ENCODE results near the gene DSG4.

The DSG4 gene

DNA sequence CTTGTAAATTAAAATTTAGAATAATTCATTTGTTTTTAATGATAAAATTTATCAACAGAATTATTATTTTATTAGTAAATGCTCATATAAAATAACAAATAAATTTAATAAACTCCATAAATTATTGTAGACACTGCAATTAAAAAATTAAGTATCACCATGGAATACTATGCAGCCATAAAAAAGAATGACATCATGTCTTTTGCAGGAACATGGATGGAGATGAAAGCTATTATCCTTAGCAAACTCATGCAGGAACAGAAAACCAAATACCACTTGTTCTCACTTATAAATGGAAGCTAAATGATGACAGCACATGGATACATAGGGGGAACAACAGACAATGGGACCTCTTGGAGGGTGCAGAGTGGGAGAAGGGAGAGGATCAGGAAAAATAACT is 41.3 kb downstream of the DSG4 start (continued):
- TF ChIP-seq, protein P1, sequence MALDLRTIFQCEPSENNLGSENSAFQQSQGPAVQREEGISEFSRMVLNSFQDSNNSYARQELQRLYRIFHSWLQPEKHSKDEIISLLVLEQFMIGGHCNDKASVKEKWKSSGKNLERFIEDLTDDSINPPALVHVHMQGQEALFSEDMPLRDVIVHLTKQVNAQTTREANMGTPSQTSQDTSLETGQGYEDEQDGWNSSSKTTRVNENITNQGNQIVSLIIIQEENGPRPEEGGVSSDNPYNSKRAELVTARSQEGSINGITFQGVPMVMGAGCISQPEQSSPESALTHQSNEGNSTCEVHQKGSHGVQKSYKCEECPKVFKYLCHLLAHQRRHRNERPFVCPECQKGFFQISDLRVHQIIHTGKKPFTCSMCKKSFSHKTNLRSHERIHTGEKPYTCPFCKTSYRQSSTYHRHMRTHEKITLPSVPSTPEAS (tag by site-specific recombination; IDR thresholded peaks at IDR 0.05): no peak
- TF ChIP-seq ZNF155 (tag by site-specific recombination; IDR thresholded peaks at IDR 0.05) (no peak), ZFP3 (tag by site-specific recombination; IDR thresholded peaks at IDR 0.05; ENCODE audit: low read depth) (no peak), ZNF777 (tag by site-specific recombination; IDR thresholded peaks at IDR 0.05; ENCODE audit: borderline replicate concordance) (no peak)
- TF ChIP-seq, protein P2, sequence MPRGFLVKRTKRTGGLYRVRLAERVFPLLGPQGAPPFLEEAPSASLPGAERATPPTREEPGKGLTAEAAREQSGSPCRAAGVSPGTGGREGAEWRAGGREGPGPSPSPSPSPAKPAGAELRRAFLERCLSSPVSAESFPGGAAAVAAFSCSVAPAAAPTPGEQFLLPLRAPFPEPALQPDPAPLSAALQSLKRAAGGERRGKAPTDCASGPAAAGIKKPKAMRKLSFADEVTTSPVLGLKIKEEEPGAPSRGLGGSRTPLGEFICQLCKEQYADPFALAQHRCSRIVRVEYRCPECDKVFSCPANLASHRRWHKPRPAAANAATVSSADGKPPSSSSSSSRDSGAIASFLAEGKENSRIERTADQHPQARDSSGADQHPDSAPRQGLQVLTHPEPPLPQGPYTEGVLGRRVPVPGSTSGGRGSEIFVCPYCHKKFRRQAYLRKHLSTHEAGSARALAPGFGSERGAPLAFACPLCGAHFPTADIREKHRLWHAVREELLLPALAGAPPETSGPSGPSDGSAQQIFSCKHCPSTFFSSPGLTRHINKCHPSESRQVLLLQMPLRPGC (tag by site-specific recombination; IDR thresholded peaks at IDR 0.05): no peak

DNA sequence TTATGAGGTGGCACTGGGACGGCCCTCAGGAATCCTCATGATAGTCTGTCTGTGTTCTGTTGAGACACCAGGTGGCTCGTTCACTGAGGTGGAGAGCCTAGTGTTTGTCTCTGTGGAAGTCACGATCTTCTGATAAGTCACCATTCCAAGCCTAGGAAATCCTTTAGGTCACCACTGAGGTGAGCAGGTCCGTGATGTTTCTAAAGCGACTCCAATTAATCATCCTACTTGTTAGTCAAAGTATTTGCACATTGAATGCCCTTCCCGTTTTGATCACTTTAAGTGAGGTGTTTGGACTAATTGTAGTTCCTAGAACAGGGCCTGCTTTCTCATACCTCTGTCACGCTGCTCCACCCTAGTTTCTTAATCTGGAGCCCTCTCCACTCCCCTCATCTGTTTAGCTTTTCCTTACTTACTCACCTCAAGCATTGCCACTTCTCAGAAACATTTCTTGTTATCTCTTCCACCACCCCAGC is 42.9 kb downstream of the DSG4 start:
- Histone ChIP-seq H3K36me3 (ENCODE audit: control insufficient read depth in 2 of 2, insufficient read depth in 1 of 2, low read length in 2 of 2) (no peaks in the 10 kb centered on the region), H3K4me3 (ENCODE audit: low read depth, low read length) (no peak overlapping the region), H3K4me1 (ENCODE audit: control insufficient read depth, insufficient read depth, low read length) (no peaks in the 10 kb centered on the region), H3K27ac (ENCODE audit: extremely low read depth, low read depth, low read length) (no peak overlapping the region), H3K9me3 (ENCODE audit: control insufficient read depth, insufficient read depth, low read depth, low read length) (no peaks in the 10 kb centered on the region)
- CTCF ChIA-PET: interaction anchor here (0.7 to 1.2 kb wide), 4 partner anchors 10 to 1099 kb away, joined by 3 to 5 read pairs (median 4); no protein-coding TSS in a partner anchor
- POLR2A ChIA-PET: interaction anchor here (0.6 kb wide), 1 partner anchor 38 kb away, joined by 3 read pairs; no protein-coding TSS in a partner anchor
- TF ChIP-seq ZNF792 (tag by site-specific recombination; IDR thresholded peaks at IDR 0.05): no peak
- TF ChIP-seq, protein P3, sequence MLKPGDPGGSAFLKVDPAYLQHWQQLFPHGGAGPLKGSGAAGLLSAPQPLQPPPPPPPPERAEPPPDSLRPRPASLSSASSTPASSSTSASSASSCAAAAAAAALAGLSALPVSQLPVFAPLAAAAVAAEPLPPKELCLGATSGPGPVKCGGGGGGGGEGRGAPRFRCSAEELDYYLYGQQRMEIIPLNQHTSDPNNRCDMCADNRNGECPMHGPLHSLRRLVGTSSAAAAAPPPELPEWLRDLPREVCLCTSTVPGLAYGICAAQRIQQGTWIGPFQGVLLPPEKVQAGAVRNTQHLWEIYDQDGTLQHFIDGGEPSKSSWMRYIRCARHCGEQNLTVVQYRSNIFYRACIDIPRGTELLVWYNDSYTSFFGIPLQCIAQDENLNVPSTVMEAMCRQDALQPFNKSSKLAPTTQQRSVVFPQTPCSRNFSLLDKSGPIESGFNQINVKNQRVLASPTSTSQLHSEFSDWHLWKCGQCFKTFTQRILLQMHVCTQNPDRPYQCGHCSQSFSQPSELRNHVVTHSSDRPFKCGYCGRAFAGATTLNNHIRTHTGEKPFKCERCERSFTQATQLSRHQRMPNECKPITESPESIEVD (tag by site-specific recombination; IDR thresholded peaks at IDR 0.05): no peak
- TF ChIP-seq ZNF138 (tag by site-specific recombination; IDR thresholded peaks at IDR 0.05; ENCODE audit: borderline replicate concordance): no peak
- no peak for TF ChIP-seq ZNF830 (tag by site-specific recombination; IDR thresholded peaks at IDR 0.05; ENCODE audit: low read depth)
- TF ChIP-seq, protein P4, sequence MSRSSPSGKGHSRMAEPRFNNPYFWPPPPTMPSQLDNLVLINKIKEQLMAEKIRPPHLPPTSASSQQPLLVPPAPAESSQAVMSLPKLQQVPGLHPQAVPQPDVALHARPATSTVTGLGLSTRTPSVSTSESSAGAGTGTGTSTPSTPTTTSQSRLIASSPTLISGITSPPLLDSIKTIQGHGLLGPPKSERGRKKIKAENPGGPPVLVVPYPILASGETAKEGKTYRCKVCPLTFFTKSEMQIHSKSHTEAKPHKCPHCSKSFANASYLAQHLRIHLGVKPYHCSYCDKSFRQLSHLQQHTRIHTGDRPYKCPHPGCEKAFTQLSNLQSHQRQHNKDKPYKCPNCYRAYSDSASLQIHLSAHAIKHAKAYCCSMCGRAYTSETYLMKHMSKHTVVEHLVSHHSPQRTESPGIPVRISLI (tag by site-specific recombination; IDR thresholded peaks at IDR 0.05): no peak
- no peak for TF ChIP-seq ZNF19 (tag by site-specific recombination; IDR thresholded peaks at IDR 0.05; ENCODE audit: low read depth)
- no peak for TF ChIP-seq KLF8 (tag by site-specific recombination; IDR thresholded peaks at IDR 0.05)
- TF ChIP-seq, protein P5, sequence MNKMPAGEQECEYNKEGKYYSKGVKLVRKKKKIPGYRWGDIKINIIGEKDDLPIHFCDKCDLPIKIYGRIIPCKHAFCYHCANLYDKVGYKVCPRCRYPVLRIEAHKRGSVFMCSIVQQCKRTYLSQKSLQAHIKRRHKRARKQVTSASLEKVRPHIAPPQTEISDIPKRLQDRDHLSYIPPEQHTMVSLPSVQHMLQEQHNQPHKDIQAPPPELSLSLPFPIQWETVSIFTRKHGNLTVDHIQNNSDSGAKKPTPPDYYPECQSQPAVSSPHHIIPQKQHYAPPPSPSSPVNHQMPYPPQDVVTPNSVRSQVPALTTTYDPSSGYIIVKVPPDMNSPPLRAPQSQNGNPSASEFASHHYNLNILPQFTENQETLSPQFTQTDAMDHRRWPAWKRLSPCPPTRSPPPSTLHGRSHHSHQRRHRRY (tag by site-specific recombination; IDR thresholded peaks at IDR 0.05): no peak
- no peak for TF ChIP-seq YY1 (tag by site-specific recombination; IDR thresholded peaks at IDR 0.05)
- TF ChIP-seq ZNF558 (tag by site-specific recombination; IDR thresholded peaks at IDR 0.05): no peak
- TF ChIP-seq ZNF549 (tag by site-specific recombination; IDR thresholded peaks at IDR 0.05): no peak
- TF ChIP-seq ZNF10 (tag by site-specific recombination; IDR thresholded peaks at IDR 0.05): no peak
- TF ChIP-seq, protein P2 (tag by site-specific recombination; IDR thresholded peaks at IDR 0.05): no peak
- TF ChIP-seq ZNF654 (tag by site-specific recombination; IDR thresholded peaks at IDR 0.05; ENCODE audit: low read depth): no peak
- TF ChIP-seq SP3 (tag by site-specific recombination; IDR thresholded peaks at IDR 0.05): no peak
- TF ChIP-seq ZNF2 (tag by site-specific recombination; IDR thresholded peaks at IDR 0.05): no peak
- TF ChIP-seq ZNF510 (tag by site-specific recombination; IDR thresholded peaks at IDR 0.05; ENCODE audit: insufficient replicate concordance): no peak
